H9 (cell line): ENCODE measurements around the gene SPP1. TPM values are rescaled to one million over a fixed set of nuclear protein-coding genes. Genes with fewer than 3 reads are reported as not detected.

ENCODE experiments used
- DNase-seq: peaks from one replicate; pipeline ENCODE4 v3.0.0-alpha.2; 2017
- H2AFZ ChIP-seq: one replicate; pipeline ENCODE4 v1.6.1; 2013; ENCODE audit warnings: mild to moderate bottlenecking, low read length, control low read depth, moderate library complexity
- H2AK5ac ChIP-seq: 2 replicates; pipeline ENCODE4 v1.6.1; 2013; ENCODE audit warnings: low read length, control low read depth, mixed read lengths; ENCODE audit not compliant: insufficient read length
- H2BK120ac ChIP-seq: one replicate; pipeline ENCODE4 v1.6.1; 2013; ENCODE audit warnings: low read depth, mild to moderate bottlenecking, low read length, control low read depth, inconsistent platforms; ENCODE audit not compliant: poor library complexity, severe bottlenecking
- H2BK12ac ChIP-seq: 2 replicates; pipeline ENCODE4 v1.6.1; 2013; ENCODE audit warnings: low read length, control low read depth, mixed read lengths, low read depth; ENCODE audit not compliant: insufficient read length
- H2BK15ac ChIP-seq: 2 replicates; pipeline ENCODE4 v1.6.1; 2013; ENCODE audit warnings: low read depth, low read length, control low read depth
- H2BK20ac ChIP-seq: one replicate; pipeline ENCODE4 v1.6.1; 2013; ENCODE audit warnings: low read depth, mild to moderate bottlenecking, low read length, control low read depth, inconsistent platforms; ENCODE audit not compliant: poor library complexity, severe bottlenecking
- H2BK5ac ChIP-seq: 2 replicates; pipeline ENCODE4 v1.6.1; 2013; ENCODE audit warnings: low read length, control low read depth, mixed read lengths; ENCODE audit not compliant: insufficient read length
- H3K14ac ChIP-seq: 2 replicates; pipeline ENCODE4 v1.6.1; 2013; ENCODE audit warnings: low read length, control low read depth; ENCODE audit not compliant: insufficient read depth
- H3K18ac ChIP-seq: 2 replicates; pipeline ENCODE4 v1.6.1; 2013; ENCODE audit warnings: low read depth, mild to moderate bottlenecking, mixed read lengths, low read length, control low read depth; ENCODE audit not compliant: insufficient read length
- H3K23ac ChIP-seq: 2 replicates; pipeline ENCODE4 v1.6.1; 2013; ENCODE audit warnings: low read length, control low read depth, mixed read lengths, low read depth; ENCODE audit not compliant: insufficient read length
- H3K23me2 ChIP-seq: 2 replicates; pipeline ENCODE4 v1.6.1; 2013; ENCODE audit warnings: low read depth, mild to moderate bottlenecking, mixed read lengths, low read length, control low read depth; ENCODE audit not compliant: insufficient read length, poor library complexity, severe bottlenecking
- H3K27ac ChIP-seq: 2 replicates; pipeline ENCODE4 v1.5.1; 2013; ENCODE audit warnings: low read length, control low read depth, mixed read lengths, low read depth; ENCODE audit not compliant: insufficient read length
- H3K27me3 ChIP-seq: 2 replicates; pipeline ENCODE4 v1.6.1; 2013; ENCODE audit warnings: low read length, control low read depth, inconsistent platforms; ENCODE audit not compliant: insufficient read depth
- H3K4ac ChIP-seq: 2 replicates; pipeline ENCODE4 v1.6.1; 2013; ENCODE audit warnings: low read depth, mild to moderate bottlenecking, control low read depth, inconsistent platforms, low read length, moderate library complexity
- H3K4me1 ChIP-seq: 2 replicates; pipeline ENCODE4 v1.6.1; 2013; ENCODE audit warnings: low read length, control low read depth, inconsistent platforms; ENCODE audit not compliant: insufficient read depth
- H3K4me2 ChIP-seq: 2 replicates; pipeline ENCODE4 v1.6.1; 2013; ENCODE audit warnings: low read length, control low read depth, mixed read lengths; ENCODE audit not compliant: insufficient read length, insufficient read depth
- H3K56ac ChIP-seq: 2 replicates; pipeline ENCODE4 v1.6.1; 2013; ENCODE audit warnings: low read depth, mild to moderate bottlenecking, mixed read lengths, low read length, control low read depth; ENCODE audit not compliant: insufficient read length
- H3K79me1 ChIP-seq: 2 replicates; pipeline ENCODE4 v1.6.1; 2013; ENCODE audit warnings: low read depth, mild to moderate bottlenecking, moderate library complexity, low read length, control low read depth, inconsistent platforms; ENCODE audit not compliant: insufficient read depth, poor library complexity, severe bottlenecking
- H3K79me2 ChIP-seq: 2 replicates; pipeline ENCODE4 v1.6.1; 2013; ENCODE audit warnings: low read length, control low read depth, inconsistent platforms; ENCODE audit not compliant: insufficient read depth
- H3K9ac ChIP-seq: 2 replicates; pipeline ENCODE4 v1.6.1; 2013; ENCODE audit warnings: low read length, control low read depth, mixed read lengths; ENCODE audit not compliant: insufficient read length; ENCODE audit errors: extremely low read depth
- H3K9me3 ChIP-seq: one replicate; pipeline ENCODE4 v1.6.1; 2013; ENCODE audit warnings: low read depth, low read length, inconsistent platforms; ENCODE audit not compliant: control insufficient read depth
- H3T11ph ChIP-seq: one replicate; pipeline ENCODE4 v1.6.1; 2013; ENCODE audit warnings: mild to moderate bottlenecking, low read length, control low read depth, inconsistent platforms
- H4K20me1 ChIP-seq: one replicate; pipeline ENCODE4 v1.6.1; 2013; ENCODE audit not compliant: control insufficient read depth, insufficient read length, insufficient read depth
- H4K5ac ChIP-seq: 2 replicates; pipeline ENCODE4 v1.6.1; 2013; ENCODE audit warnings: low read depth, mild to moderate bottlenecking, mixed read lengths, low read length, control low read depth; ENCODE audit not compliant: insufficient read length
- H4K8ac ChIP-seq: replicated peaks from 2 replicates; pipeline ENCODE4 v1.6.1; 2013; ENCODE audit warnings: low read length, control low read depth, mixed read lengths, low read depth; ENCODE audit not compliant: insufficient read length
- H4K91ac ChIP-seq: 2 replicates; pipeline ENCODE4 v1.6.1; 2013; ENCODE audit warnings: low read depth, mild to moderate bottlenecking, moderate library complexity, mixed read lengths, low read length, control low read depth; ENCODE audit not compliant: insufficient read length
- H3K27ac Mint-ChIP-seq, 3 experiments: 2 replicates in 2 of 3; 3 replicates in 1 of 3; pipeline ENCODE4 v1.8.0; 2020 to 2021; ENCODE audit warnings: mixed read lengths in 3 of 3, mild to moderate bottlenecking in 1 of 3, moderate library complexity in 1 of 3
- H3K27me3 Mint-ChIP-seq: 2 replicates; pipeline ENCODE4 v1.8.0; 2021; ENCODE audit warnings: low read depth, mild to moderate bottlenecking, moderate library complexity, mixed read lengths
- H3K36me3 Mint-ChIP-seq, 3 experiments: 2 replicates in 2 of 3; 3 replicates in 1 of 3; pipeline ENCODE4 v1.8.0; 2020 to 2021; ENCODE audit warnings: low read depth in 3 of 3, mixed read lengths in 3 of 3; ENCODE audit not compliant: insufficient read depth in 1 of 3
- H3K4me1 Mint-ChIP-seq, 2 experiments: 2 replicates each; pipeline ENCODE4 v1.8.0; 2020; ENCODE audit warnings: mixed read lengths in 2 of 2
- H3K4me3 Mint-ChIP-seq, 2 experiments: 2 replicates in 1 of 2; 3 replicates in 1 of 2; pipeline ENCODE4 v1.8.0; 2020 to 2021; ENCODE audit warnings: mild to moderate bottlenecking in 2 of 2, mixed read lengths in 2 of 2, moderate library complexity in 1 of 2
- H3K9me3 Mint-ChIP-seq, 2 experiments: 2 replicates in 1 of 2; 3 replicates in 1 of 2; pipeline ENCODE4 v1.8.0; 2020; ENCODE audit warnings: mild to moderate bottlenecking in 2 of 2, mixed read lengths in 2 of 2, moderate library complexity in 1 of 2
- WGBS: extraction: QIAGEN DNeasy Blood & Tissue Kit; methylation state at CpG from one replicate; pipeline ENCODE4 v1.1.7; 2013; ENCODE audit warnings: missing lambda C conversion rate, low lambda C conversion rate, mixed read lengths; ENCODE audit not compliant: insufficient read length; ENCODE audit errors: extremely low coverage; 5-methylcytosine and 5-hydroxymethylcytosine counted together
- total RNA-seq: library from RNA; stranded (reverse); gene quantifications from 2 replicates; pipeline ENCODE4 v1.2.1, GENCODE V29; 2021
- TF ChIP-seq, protein P1 (sequence below): fragments of 200-600 bp; sonication (generic); conservative IDR thresholded peaks from 3 replicates; pipeline ENCODE4 v1.8.0; 2021; ENCODE audit warnings: antibody characterized with exemption, mild to moderate bottlenecking

Gene SPP1
- total RNA-seq, 1 experiment from 2014 or later: 13.2 TPM

DNA sequence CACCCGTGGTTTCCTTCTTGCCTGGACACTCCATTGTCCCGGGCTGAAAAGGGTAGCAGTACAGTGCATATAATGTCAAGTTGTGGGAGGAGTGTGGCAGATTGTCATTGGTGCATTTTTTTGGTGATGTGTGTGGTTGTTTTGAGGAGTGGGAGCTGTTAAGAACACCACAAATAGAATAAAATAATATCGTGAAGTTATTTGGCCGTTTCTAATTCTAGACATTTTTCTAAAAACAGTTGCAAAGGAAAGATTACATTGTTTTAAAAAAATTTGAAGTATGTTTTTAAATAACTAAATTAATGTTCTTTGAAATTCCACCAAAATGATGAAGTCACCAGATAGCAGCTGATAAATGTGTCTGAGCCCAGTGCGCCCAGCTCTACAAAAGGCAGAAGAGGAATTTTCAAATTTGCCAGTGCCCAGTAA is 33.2 kb downstream of the SPP1 start:
- Histone ChIP-seq H2BK20ac (no peak overlapping the region), H4K20me1 (no peaks in the 10 kb centered on the region), H4K8ac (no peak overlapping the region), H3K9me3 (no peaks in the 10 kb centered on the region), H3K18ac (no peak overlapping the region), H2BK12ac (no peak overlapping the region), H2BK120ac (peak overlapping the region; percentile 42), H3K56ac (no peak overlapping the region), H3K4me1 (peaks cover 14% of the 10 kb centered on the region; the same call in 1 of the 2 replicates), H3K9ac (no peak overlapping the region), H2BK5ac (no peak overlapping the region), H3K14ac (no peak overlapping the region), H3K79me1 (peaks cover 5% of the 10 kb centered on the region), H3K4ac (no peak overlapping the region), H3K23me2 (peaks cover 5% of the 10 kb centered on the region), H3K23ac (no peak overlapping the region), H3K27me3 (peaks cover 3% of the 10 kb centered on the region), H3K4me2 (peak overlapping the region; percentile 90), H3K79me2 (peaks cover 24% of the 10 kb centered on the region; the same call in 1 of the 2 replicates), H2BK15ac (no peak overlapping the region), H4K5ac (no peak overlapping the region), H3T11ph (no peak overlapping the region), H4K91ac (no peak overlapping the region), H2AK5ac (no peak overlapping the region), H3K27ac (no peak overlapping the region), H2AFZ (no peak overlapping the region)
- Mint-ChIP-seq H3K4me3 (peak overlapping the region; percentile 86 to 94), H3K36me3 (peaks cover 0 to 2% (median 2%) of the 10 kb centered on the region in 3 experiments; a peak in 2 of 7 replicates), H3K4me1 (peaks cover 48 to 54% of the 10 kb centered on the region in 2 experiments), H3K27ac (peak overlapping the region in 1 of 3 experiments; percentile 82; a peak in 3 of 7 replicates), H3K9me3 (peaks cover 0 to 2% of the 10 kb centered on the region in 2 experiments; a peak in 1 of 5 replicates), H3K27me3 (peaks cover 26% of the 10 kb centered on the region)
- TF ChIP-seq, protein P1, sequence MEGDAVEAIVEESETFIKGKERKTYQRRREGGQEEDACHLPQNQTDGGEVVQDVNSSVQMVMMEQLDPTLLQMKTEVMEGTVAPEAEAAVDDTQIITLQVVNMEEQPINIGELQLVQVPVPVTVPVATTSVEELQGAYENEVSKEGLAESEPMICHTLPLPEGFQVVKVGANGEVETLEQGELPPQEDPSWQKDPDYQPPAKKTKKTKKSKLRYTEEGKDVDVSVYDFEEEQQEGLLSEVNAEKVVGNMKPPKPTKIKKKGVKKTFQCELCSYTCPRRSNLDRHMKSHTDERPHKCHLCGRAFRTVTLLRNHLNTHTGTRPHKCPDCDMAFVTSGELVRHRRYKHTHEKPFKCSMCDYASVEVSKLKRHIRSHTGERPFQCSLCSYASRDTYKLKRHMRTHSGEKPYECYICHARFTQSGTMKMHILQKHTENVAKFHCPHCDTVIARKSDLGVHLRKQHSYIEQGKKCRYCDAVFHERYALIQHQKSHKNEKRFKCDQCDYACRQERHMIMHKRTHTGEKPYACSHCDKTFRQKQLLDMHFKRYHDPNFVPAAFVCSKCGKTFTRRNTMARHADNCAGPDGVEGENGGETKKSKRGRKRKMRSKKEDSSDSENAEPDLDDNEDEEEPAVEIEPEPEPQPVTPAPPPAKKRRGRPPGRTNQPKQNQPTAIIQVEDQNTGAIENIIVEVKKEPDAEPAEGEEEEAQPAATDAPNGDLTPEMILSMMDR: no peak
- WGBS: no CpG with 5 or more reads among the region's 5 CpGs
- DNase-seq: no peak
